ENCODE data around the gene TLCD2.

DNA sequence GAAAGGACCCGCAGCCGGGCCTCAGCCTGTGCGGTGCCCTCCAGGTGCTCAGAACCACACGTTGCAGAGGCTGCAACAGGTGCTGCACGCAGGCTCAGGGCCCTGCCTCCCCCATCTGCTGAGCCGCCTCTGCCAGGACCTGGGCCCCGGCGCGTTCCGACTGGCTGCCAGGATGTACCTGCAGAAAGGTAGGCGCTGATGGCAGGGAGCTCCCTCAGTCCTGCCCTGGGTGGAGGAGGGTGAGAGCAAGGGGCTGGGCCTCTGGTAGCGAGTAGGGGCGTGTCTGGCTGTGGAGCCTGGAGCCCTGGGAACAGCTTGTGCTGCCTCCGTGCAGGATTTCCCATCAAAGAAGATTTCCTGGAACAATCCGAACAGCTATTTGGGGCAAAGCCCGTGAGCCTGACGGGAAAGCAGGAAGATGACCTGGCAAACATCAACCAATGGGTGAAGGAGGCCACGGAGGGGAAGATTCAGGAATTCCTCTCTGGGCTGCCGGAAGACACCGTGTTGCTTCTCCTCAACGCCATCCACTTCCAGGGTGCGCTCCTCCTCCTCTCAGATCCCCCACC, 36.9 kb upstream of the TLCD2 start:
- TF ChIP-seq, protein P1, sequence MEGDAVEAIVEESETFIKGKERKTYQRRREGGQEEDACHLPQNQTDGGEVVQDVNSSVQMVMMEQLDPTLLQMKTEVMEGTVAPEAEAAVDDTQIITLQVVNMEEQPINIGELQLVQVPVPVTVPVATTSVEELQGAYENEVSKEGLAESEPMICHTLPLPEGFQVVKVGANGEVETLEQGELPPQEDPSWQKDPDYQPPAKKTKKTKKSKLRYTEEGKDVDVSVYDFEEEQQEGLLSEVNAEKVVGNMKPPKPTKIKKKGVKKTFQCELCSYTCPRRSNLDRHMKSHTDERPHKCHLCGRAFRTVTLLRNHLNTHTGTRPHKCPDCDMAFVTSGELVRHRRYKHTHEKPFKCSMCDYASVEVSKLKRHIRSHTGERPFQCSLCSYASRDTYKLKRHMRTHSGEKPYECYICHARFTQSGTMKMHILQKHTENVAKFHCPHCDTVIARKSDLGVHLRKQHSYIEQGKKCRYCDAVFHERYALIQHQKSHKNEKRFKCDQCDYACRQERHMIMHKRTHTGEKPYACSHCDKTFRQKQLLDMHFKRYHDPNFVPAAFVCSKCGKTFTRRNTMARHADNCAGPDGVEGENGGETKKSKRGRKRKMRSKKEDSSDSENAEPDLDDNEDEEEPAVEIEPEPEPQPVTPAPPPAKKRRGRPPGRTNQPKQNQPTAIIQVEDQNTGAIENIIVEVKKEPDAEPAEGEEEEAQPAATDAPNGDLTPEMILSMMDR (conservative IDR thresholded peaks at IDR 0.05; ENCODE audit: low read depth, low read length), result no peak
- TF ChIP-seq EZH2 (IDR thresholded peaks at IDR 0.05; ENCODE audit: borderline replicate concordance, low read depth, low read length, poor library complexity, severe bottlenecking), result no peak
